Measurements from ENCODE around the gene ERCC6L2. TPM values are rescaled to one million over a fixed set of nuclear protein-coding genes. Genes with fewer than 3 reads are reported as not detected.

The ERCC6L2 gene
- total and polyA plus RNA-seq, 2 of the 8 experiments (the other 6 are each of a cell fraction or from before 2014, with no cell fraction given), result 9.8 to 50.0 TPM

DNA sequence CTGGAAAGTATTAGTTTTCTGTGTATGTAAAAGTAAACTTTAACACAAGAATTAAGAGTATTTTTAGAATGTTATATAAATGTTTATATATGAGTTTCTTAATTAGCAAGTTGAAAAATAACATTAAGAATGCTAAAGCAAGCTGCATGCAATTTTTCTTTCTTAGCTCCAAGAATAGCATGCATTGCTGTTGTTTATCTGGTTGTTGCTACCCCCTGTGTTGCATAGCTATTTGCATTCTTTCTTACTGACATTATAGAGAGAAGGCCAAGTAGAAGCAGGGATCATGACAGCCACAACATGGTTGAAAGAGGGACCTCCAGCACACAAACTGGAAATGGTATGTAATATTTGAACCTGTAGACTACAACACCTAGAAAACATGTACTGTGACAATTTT lies 94.8 kb downstream of the ERCC6L2 start:
- no peak overlapping the region for H3K18ac ChIP-seq (ENCODE audit: extremely low read depth, low read length)
- ChIA-PET POLR2A (ENCODE audit: partially characterized antibody) (interaction anchor here (1.2 to 1.5 kb wide), 2 partner anchors 20 to 94 kb away, joined by 3 to 4 read pairs; partner anchors contain the start of gene ERCC6L2), CTCF (ENCODE audit: partially characterized antibody) (interaction anchor here (0.7 kb wide), 1 partner anchor 271 kb away, joined by 4 read pairs; no protein-coding TSS in a partner anchor)
- no peaks in the 10 kb centered on the region for H3K9me3 ChIP-seq (ENCODE audit: insufficient read depth in 2 of 2, low read depth in 1 of 2, low read length in 1 of 2)
- H3K4me1 ChIP-seq (replicated peaks in 1 of 4; ENCODE audit: control insufficient read depth in 3 of 4, insufficient read depth in 4 of 4, low read length in 3 of 4), result no peaks in the 10 kb centered on the region
- no peaks in the 10 kb centered on the region for H3K79me2 ChIP-seq (ENCODE audit: control insufficient read depth in 1 of 2, insufficient read depth in 2 of 2, low read length in 2 of 2)
- no peak overlapping the region for H4K8ac ChIP-seq (ENCODE audit: extremely low read depth, insufficient read depth, low read length)
- no peaks in the 10 kb centered on the region for H3K79me1 ChIP-seq (ENCODE audit: low read depth, low read length)
- H3K27ac ChIP-seq (ENCODE audit: low read depth, low read length), result no peak overlapping the region
- H2BK5ac ChIP-seq (ENCODE audit: low read depth, low read length), result no peak overlapping the region
- no peak overlapping the region for H3K4me3 ChIP-seq (ENCODE audit: extremely low read depth in 1 of 4, insufficient read depth in 2 of 4, low read depth in 3 of 4, low read length in 4 of 4)
- FAIRE-seq (no peak), DNase-seq (ENCODE audit: low read depth in 1 of 2, low spot score in 2 of 2) (no peak)
- no peak overlapping the region for H3K23ac ChIP-seq (ENCODE audit: insufficient read length)
- H2AFZ ChIP-seq (ENCODE audit: low read length), result no peak overlapping the region
- H2AK5ac ChIP-seq (ENCODE audit: low read depth, low read length), result no peak overlapping the region
- H3K4ac ChIP-seq (replicated peaks; ENCODE audit: insufficient read length, low read depth, low read length), result no peak overlapping the region
- H3K23me2 ChIP-seq (ENCODE audit: low read depth, low read length), result no peaks in the 10 kb centered on the region
- no peak overlapping the region for H2BK12ac ChIP-seq (ENCODE audit: low read depth, low read length)
- no peak overlapping the region for H2BK120ac ChIP-seq (replicated peaks; ENCODE audit: low read depth, low read length)
- H3K4me2 ChIP-seq (ENCODE audit: insufficient read depth in 1 of 2, low read depth in 2 of 2, low read length in 2 of 2), result no peak overlapping the region
- no peak overlapping the region for H4K5ac ChIP-seq (ENCODE audit: insufficient read length, low read depth, low read length)
- H2BK20ac ChIP-seq (ENCODE audit: low read length), result no peak overlapping the region
- H4K91ac ChIP-seq (replicated peaks; ENCODE audit: insufficient read length, low read length), result no peak overlapping the region
- peaks cover 0 to 34% (median 11%) of the 10 kb centered on the region in 4 experiments; a peak in 6 of 8 replicates for H3K36me3 ChIP-seq (ENCODE audit: control insufficient read depth in 2 of 4, insufficient read depth in 4 of 4, low read length in 3 of 4)
- H3K14ac ChIP-seq (ENCODE audit: insufficient read length), result no peak overlapping the region
- no peaks in the 10 kb centered on the region for H3K27me3 ChIP-seq (replicated peaks in 1 of 4; ENCODE audit: control insufficient read depth in 3 of 4, extremely low read depth in 1 of 4, insufficient read depth in 3 of 4, low read length in 3 of 4)
- no peaks in the 10 kb centered on the region for H4K20me1 ChIP-seq (replicated peaks in 1 of 2; ENCODE audit: control insufficient read depth in 1 of 2, insufficient read depth in 2 of 2, low read length in 2 of 2)
- no peak overlapping the region for H2BK15ac ChIP-seq (ENCODE audit: low read length)
- H3K56ac ChIP-seq (replicated peaks; ENCODE audit: insufficient read length, low read depth, low read length), result no peak overlapping the region
- H3K9ac ChIP-seq (replicated peaks in 1 of 4; ENCODE audit: extremely low read depth in 1 of 4, low read depth in 3 of 4, low read length in 3 of 4), result no peak overlapping the region
- no peak for TF ChIP-seq BACH1 (IDR thresholded peaks at IDR 0.05; ENCODE audit: low read length)
- TF ChIP-seq GTF2F1 (IDR thresholded peaks at IDR 0.05; ENCODE audit: borderline replicate concordance, low read depth, low read length), result no peak
- TF ChIP-seq TCF12 (IDR thresholded peaks at IDR 0.05; ENCODE audit: low read depth, low read length), result no peak
- no peak for TF ChIP-seq JUND (IDR thresholded peaks at IDR 0.05; ENCODE audit: low read length)
- TF ChIP-seq, protein P1, sequence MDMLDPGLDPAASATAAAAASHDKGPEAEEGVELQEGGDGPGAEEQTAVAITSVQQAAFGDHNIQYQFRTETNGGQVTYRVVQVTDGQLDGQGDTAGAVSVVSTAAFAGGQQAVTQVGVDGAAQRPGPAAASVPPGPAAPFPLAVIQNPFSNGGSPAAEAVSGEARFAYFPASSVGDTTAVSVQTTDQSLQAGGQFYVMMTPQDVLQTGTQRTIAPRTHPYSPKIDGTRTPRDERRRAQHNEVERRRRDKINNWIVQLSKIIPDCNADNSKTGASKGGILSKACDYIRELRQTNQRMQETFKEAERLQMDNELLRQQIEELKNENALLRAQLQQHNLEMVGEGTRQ (IDR thresholded peaks at IDR 0.05; ENCODE audit: low read length), result no peak
- TF ChIP-seq RXRA (IDR thresholded peaks at IDR 0.05; ENCODE audit: insufficient read depth, low read depth, low read length), result no peak
- no peak for TF ChIP-seq CBX5 (IDR thresholded peaks at IDR 0.05; ENCODE audit: low read depth, low read length)
- no peak for TF ChIP-seq TBP (IDR thresholded peaks at IDR 0.05; ENCODE audit: low read depth, low read length)
- no peak for TF ChIP-seq RAD21 (IDR thresholded peaks at IDR 0.05 in 1 of 2, conservative IDR thresholded peaks at IDR 0.05 in 1 of 2; ENCODE audit: low read depth in 2 of 2, low read length in 2 of 2)
- TF ChIP-seq SIRT6 (IDR thresholded peaks at IDR 0.05; ENCODE audit: low read length), result no peak
- TF ChIP-seq PHF8 (conservative IDR thresholded peaks at IDR 0.05; ENCODE audit: low read depth, low read length), result no peak
- TF ChIP-seq KDM1A (IDR thresholded peaks at IDR 0.05; ENCODE audit: borderline replicate concordance, low read length), result no peak
- no peak for TF ChIP-seq HDAC2 (IDR thresholded peaks at IDR 0.05; ENCODE audit: borderline replicate concordance in 1 of 2, low read depth in 2 of 2, low read length in 2 of 2)
